NCI-H774 (cell line): ENCODE measurements around the gene BMP2.

ENCODE experiments used
- DNase-seq: peaks from one replicate; lab custom pipeline; 2025; lab: John Stamatoyannopoulos, UW

Gene BMP2

DNA sequence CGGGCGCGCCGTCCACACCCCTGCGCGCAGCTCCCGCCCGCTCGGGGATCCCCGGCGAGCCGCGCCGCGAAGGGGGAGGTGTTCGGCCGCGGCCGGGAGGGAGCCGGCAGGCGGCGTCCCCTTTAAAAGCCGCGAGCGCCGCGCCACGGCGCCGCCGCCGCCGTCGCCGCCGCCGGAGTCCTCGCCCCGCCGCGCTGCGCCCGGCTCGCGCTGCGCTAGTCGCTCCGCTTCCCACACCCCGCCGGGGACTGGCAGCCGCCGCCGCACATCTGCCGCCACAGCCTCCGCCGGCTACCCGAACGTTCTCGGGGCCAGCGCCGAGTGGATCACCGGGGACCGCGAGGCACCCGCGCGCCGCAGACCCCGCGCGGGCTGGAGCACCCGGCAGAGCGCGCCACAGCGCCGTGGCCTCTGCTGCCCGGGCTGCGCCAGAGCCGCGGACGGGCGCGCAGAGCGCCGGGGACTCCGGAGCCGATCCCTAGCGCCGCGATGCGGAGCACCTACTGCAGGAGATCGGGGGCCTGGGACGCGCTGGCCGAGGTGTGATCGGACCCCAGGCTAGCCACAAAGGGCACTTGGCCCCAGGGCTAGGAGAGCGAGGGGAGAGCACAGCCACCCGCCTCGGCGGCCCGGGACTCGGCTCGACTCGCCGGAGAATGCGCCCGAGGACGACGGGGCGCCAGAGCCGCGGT, at the start of gene BMP2:
Gene BMP2, plus strand, starts transcription at position 151 of the 692 bp plus-strand sequence. CDS start 2,441 bp downstream, outside the sequence.
- DNase-seq, result peak; percentile 38

DNA sequence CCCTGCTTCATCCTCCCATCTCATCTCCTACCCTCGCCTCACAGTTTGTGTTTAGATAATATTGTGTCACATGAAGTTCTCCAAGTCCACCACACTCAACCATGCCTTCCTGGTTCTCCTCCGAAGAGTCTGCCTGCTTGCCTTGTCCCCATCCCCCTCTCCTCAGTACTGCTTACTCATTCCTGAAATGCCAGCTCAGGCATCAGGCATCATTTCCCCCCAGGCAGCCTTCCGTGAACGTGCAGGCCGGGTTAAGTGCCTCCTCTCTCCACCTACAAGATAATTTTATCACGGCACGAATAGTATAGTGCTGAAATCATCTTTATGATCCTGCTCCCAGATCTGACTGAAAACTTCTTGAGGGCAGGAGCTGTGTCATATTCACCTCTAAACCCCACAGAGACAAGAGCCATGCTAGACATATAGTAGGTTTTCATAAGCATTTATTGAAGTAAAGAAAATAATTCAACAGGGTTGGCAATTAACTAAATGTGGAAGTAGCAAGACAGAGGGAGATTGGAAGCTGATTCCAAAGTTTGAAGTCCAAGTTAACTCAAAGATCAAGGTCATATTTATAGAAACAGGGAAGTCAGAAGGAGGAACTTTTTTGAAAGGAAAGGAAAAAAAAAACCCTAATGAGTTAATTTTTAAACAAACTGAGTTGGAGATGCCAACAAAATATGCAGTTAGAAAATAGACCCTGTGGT, 48.7 kb upstream of the BMP2 start:
- DNase-seq, result no peak

DNA sequence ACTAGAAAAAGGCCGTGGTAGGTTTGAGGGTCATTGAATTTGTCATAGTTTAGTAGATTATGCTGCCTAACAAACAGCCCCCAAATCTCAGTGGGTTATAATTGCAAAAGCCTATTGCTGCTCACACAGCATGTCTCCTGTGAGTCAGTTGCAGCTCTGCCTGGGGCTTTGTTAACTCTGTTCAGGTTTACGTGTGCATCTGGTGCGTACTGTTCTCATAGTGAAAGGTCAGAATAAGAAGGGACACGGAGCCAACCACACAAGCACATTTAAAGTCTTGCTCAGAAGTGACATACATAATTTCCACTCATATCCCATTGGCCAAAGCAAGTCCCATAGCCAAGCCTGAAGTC, 48.1 kb upstream of the BMP2 start:
- DNase-seq, result no peak

DNA sequence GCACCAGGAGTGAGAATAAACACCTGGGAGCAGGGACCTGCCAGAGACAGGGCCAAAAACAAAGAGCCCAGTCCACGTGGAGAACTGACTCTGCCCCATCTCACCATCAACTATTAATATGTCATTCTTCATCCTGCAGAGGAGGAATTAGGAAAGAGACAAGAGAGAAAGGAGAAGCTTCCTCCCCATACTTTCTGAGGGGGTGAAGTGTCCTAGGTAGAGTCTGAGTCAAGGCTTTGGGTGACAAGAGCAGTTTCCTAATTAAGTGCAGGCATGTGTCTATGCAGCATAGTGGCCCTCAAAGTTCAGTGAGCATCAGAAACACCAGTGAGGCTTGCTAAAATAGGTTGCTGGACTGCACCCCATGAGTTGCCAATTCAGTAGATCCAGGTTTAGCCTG, 40.7 kb upstream of the BMP2 start:
- DNase-seq, result no peak

DNA sequence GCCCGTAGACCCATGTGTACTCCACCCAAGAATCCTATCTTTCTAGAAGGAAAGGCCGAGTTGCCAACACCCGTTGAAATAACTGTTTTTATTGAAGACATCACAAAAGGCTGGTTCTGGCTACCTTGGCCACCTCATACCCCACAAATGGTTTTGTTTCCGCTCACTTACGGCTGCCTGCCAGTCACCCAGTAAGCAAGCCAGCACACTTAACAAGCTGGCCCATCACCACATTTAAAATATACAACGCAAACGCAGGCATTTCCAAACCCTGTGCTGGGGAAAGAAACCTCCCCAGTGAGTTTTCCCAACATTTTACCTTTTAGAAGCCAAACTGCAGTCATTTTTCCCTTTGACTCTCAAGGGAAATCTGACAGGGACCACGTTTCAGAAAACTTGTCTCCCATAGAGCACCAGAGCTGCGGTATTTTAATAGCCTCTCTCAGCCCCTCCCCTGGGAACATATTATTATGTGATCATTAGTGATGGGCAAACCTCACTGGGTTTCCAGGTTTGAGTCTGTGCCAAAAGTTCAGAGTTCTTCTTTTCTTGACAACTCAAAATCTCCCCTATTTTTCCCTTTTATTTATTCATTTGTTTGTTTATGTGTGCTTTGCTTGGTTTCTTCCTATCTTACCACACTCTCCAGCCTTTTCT, 36.7 kb upstream of the BMP2 start:
- DNase-seq, result no peak

DNA sequence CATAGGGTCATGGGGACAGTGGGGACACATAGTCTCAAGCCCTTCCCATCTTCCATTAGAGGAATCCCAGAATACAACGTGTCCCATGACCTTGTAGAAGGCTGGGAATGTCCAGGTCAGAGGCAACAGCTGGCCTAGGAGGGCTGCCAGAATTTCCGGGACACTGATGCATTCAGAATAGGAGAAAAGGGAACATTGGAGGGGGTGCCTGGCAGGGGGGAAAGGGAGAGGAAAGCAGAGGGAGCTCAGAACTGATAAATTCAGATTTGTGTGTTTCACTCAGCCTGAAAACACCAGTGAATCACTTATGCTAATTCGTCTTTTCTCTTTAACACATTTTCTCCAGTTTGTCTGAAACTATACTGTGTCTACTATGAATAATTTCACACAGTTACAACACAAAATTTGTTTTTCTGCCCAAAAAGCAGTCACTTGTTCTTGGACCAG, 35.5 kb upstream of the BMP2 start:
- no peak for DNase-seq

DNA sequence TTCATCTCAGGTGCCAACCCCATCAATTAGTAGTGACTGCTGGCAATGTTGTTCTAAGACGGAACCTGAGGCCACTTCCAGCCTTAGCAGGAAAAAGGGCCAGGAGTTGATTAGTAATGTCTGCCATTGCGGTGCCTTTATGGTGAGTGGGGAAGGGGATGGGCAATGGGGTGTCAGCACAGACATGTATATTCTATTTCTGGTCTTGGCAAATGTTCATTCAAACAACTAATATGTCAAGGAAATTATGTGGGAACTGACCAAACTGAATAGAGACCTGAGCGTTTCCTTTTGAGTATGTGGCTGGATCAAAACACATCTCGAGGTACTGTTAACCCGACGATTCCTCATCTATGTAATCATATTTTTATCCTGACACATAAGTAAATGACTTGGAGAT, 34.6 kb upstream of the BMP2 start:
- no peak for DNase-seq

DNA sequence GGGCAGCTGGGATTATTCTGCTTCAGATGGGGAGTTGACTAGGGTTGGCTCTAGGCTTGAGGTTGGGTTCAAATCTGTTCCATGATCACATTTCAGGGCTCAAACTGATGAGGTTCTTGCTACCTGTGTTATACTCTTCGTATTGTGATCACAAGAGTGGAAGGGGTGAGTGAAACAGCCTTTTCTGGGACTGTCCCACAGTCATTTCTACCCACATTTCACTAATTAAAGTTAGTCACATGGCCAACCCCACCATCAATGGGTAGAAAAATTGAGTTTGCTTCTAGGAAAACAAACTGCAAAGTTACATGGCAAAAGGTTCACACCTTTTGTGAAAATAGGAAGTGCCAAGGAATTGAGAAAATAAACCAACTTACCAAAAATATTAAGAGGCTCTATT, 33.5 kb upstream of the BMP2 start:
- DNase-seq, result no peak

DNA sequence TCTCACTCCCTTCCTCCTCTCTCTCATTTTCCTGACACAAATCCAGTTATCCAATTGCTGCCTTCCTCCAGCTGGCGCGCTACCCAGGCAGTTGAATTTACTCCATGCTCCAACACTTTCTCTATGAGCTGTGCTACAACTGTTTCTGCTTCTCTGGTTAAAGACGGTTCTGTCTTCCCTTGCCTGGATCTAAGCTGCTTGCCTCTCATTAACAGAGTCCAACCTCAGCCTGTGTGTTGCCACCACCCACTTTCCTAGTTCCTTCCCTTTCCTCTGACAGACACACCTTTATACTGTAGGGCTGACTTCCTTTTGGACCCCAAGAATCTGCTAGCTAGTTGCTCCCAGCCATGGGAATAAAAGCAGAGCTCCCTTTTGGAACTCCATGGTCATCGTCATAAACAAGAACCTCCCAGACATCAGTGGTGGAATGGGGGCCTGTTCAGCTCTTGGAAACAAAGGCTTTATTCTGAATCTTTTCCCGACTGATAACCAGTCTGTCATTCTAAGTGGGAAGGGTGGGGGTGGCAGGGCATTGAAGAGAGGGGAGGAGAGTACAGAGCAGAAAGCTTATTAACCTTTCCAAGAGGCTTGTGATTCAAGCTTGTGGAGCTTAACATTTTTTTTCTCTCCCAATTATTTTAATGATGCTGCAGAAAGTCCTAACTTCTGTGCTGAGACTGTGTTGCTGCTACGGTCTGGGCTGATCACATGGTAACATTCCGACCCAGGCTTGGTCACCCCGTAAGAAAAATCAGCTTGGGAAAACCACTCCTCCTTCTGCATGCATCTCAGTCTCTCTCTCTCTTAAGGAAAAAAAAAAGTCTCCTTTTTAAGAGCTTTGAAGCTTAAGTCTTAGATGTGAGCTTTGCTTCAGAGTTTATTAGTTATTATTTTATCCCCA, 31.3 kb upstream of the BMP2 start:
- DNase-seq, result no peak

DNA sequence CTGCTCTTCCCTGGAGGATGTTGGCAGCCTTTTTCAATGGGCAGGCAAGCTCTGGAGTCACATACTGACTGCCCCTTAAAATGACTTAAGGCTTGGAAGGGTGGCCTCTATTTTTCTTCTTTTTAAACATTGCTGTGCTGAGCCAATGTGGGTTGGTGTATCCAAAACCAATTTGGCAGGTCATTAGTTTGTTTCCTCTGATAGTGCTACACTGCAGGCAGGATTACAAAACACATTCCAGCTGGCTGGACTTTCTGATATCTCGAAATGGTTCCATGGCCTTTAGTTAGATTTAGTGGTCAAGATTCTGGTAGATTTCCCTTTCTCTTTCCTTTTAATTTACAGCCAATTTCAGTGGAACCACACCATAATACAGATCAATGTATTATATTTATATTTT, 28.1 kb upstream of the BMP2 start:
- DNase-seq, result no peak

DNA sequence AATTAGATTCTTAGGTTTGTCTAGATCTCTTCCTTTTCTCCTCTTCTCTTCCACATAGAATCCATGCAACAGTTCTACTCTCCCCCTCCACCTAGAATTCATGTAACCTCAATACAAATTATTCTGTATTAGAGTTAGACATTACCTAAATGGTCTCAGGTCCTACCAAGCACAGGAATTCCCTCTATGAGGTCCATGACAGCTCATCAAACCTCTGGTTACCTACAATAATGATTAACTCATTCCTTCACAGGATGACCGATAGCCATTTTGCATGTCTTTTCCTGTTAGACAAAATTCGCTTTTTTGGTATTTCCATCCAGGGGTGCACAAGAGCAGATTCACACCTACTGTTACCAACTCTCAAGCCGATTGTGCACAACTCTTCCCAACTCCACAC, 27.4 kb upstream of the BMP2 start:
- DNase-seq, result no peak

DNA sequence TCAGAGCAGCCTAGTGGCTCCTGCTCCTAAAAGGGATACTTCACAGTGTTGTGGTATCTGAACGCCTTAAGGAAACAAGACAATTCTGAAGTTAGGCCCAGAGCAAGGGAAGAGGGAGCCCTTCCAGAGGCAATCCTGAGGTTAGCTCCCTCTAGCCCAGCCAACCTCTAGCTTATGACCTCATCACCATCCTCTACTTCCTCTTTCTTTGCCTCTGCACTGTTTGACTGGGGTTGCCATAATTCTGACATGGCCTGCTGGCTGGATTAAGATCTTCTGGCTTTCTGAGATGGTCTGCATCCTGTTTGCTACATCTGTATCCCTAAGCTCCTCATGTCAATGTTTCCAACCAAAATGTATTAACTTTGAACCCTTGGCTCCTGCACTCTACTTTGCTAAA, 23.3 kb upstream of the BMP2 start:
- DNase-seq, result no peak

DNA sequence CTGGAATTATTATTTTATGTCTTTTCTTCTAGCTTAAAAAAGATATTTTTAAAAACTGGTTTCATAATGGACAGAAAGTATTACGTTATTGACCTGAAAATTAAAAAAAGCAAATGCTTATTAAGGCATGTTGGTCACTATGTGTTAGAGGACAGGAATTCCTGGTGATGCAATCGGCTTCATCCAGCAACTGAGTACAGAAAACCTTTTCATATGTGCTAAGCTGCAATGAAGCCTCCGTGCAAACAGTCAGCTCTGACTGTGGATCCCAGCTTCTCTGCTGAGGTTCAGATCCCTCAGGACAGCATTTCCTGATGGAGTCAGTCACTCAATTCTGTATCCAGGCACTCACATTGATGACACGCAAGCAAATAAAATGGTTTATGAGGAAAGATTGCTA, 22.7 kb upstream of the BMP2 start:
- DNase-seq, result no peak

DNA sequence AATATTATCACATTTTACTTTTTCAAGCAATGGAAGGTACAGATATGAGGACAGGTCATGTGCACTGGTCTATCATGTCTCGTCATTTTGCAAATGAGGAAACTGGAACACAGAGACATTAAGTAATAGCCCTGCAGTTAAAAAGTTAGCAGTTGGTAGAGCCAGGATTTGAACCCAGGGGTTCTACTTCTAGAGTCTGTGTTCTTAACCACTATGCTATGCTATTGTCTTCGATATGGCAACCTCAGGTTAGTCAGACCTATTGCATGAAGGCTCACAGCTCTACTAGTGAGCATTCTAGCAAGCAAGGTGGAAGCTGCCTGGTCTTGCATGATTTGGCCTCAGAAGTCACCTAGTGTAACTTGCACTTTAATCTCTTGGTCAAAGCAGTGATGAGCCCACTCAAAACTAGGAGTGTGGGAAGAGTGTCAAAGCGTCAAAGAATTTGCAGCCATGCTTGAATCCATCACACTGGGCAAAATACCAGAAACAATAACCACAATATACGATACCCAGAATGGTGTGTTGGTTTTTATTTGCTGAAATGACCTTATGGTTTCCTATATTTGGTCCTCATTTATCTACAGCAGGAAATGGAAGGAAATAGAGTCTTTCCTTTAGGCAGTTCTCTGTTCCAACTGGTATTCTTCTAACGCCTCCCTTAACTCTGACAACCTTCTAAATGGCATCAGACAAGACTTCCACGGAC, 20.4 kb upstream of the BMP2 start:
- peak; percentile 16 for DNase-seq

DNA sequence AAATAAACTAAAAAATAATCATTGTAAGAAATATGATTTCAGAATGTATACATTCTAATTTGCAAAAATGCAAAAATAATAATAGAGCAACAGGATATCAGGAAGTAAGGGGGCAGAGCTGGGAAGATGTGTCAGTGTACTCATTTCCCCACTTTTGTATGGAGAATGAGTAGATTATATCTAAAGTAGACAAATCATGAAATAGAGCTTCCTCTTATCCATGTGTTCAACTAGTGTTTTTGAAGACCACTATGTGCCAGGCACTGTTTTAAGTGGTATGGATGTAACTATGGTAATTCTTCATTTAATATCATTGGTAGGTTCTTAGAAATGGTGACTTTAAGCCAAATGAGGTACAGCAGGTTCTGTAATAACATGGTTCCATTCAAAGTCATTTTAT, 17.0 kb upstream of the BMP2 start:
- no peak for DNase-seq

DNA sequence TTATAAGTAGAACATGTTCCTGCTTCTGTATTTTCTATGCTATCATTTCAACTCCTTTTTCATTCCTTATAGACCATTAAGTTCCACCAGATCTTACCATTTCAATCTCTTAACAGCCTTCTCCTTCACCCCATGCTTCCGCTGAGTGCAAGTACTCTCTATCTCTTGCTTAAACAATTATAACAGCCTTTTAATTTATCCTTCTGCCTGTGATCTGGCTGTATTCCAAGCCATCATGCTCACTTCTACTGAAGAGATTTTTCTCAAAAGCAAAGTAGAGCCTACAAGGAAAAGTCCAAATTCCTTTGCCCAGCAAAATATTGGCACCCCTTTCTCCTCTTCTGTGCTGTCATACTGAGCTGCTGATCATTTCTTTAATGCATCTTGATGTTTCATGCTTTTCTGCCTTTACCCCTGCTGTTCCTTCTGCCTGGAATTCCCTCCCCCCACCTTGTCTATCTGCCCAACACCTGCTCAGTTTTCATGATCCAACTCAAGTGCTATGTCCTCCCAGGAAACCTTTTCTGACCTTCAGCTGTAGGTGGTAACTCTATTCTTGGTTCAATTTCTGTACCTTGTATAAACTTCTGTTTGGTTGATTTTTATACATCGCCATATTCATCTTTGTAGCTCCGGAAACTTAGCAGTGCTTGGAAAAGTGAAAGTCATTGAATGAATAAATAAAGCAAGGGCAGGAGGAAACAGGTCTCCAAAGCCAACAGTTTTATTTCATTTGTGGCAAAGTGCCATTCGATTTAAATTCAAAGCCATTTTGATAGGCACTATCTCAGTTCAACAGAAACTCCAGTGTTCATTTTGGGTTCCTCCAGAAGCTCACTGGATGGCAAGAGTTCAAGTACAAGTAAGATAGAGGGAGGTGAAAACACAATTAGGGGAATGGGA, 10.5 kb upstream of the BMP2 start:
- no peak for DNase-seq

DNA sequence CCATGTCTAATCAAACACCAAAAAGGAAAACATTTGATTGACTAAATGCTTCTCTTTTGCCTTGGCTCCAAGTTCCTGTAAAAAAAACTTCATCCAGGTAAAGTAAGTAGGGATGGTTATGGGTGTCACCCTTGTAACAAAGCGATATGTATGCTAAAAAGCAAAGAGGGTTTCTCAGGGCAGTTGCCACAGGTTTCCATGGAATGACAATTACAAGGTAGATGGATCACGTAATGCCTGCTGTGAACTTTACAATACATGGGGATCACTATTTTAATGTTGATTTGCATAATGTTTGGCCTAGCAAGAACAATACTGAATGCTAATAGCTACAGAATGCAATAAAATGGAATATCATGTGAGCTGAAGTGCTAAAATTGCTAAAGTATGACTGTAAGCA, 2.9 kb upstream of the BMP2 start:
- no peak for DNase-seq

DNA sequence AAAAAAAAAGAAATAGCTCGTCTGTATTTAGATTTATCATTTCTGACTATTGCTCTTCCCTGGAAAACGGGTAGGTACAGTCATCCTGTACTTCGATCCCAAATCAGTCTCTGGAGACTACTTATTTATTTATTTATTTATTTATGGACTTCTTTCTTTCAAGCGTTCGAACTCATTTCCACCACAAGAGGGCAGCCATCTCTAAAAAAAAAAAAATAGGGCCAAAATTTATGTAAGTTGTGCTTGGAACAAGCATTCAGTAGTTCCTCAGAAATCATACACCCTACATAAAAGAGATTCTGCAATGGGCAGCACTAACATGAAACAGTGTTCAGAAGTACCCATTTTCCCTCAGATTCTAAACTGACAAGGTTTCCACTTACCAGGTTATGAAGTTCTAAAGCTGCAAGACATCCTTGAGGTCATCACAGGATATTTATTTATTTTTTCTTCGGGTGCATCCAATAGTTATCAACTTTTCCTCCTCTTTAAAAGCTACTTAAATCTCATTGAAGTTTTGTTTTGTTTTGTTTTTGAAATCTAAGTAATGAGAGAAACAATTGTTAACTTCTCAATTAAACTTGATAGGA, 1.9 kb upstream of the BMP2 start:
- DNase-seq, result peak; percentile 56

DNA sequence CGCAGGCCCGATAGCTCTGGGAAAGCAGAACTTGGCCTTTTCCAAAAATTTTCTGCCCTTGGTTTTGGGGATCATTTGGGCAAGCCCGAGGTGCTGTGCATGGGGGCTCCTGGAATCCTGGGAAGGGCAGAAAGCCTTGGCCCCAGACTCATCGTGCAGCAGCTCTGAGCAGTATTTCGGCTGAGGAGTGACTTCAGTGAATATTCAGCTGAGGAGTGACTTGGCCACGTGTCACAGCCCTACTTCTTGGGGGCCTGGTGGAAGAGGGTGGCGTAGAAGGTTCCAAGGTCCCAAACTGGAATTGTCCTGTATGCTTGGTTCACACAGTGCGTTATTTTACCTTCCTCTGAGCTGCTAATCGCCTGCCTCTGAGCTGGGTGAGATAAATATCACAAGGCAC, 1.1 kb upstream of the BMP2 start:
- no peak for DNase-seq

DNA sequence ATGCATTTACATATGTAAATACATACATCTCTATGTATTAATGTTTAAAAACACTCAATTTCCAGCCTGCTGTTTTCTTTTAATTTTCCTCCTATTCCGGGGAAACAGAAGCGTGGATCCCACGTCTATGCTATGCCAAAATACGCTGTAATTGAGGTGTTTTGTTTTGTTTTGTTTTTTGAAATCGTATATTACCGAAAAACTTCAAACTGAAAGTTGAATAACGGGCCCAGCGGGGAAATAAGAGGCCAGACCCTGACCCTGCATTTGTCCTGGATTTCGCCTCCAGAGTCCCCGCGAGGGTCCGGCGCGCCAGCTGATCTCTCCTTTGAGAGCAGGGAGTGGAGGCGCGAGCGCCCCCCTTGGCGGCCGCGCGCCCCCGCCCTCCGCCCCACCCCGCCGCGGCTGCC, 355 bp upstream of the BMP2 start:
- DNase-seq, result no peak
